Right atrium auricular region (tissue), 2 donors: ENCODE measurements around the gene KDM8. TPM values are rescaled to one million over a fixed set of nuclear protein-coding genes. Genes with fewer than 3 reads are reported as not detected.

Source experiments
- DNase-seq: peaks from one replicate; pipeline ENCODE4 v3.0.0-alpha.2; 2019; ENCODE audit warnings: low spot score
- H3K27ac ChIP-seq, 2 donors: fragments of 200-600 bp; sonication (generic); 1 replicate in 1 of 2; 2 replicates in 1 of 2; pipeline ENCODE4 v1.5.1; 2016 to 2019
- H3K27me3 ChIP-seq, 2 donors: fragments of 200-600 bp; sonication (generic); one replicate each; pipeline versions ENCODE4 v1.5.1 to v1.6.0; 2017 to 2019
- H3K36me3 ChIP-seq: fragments of 200-600 bp; sonication (generic); one replicate; pipeline ENCODE4 v1.5.1; 2016
- H3K4me1 ChIP-seq, 2 donors: fragments of 200-600 bp; sonication (generic); one replicate each; pipeline versions ENCODE4 v1.5.1 to v1.6.0; 2017 to 2019
- H3K4me3 ChIP-seq, 2 donors: fragments of 200-600 bp; sonication (generic); 1 replicate in 1 of 2; 2 replicates in 1 of 2; pipeline ENCODE4 v1.5.1; 2017 to 2019; ENCODE audit warnings: mild to moderate bottlenecking in 1 of 2, moderate library complexity in 1 of 2
- H3K9me3 ChIP-seq, 2 donors: fragments of 200-600 bp; sonication (generic); one replicate each; pipeline ENCODE4 v1.5.1; 2019
- total RNA-seq, 2 donors: library from RNA; depleted of rRNA; stranded (reverse); fragments of >200 nt; gene quantifications; one replicate each; pipeline ENCODE4 v1.1.0, GENCODE V29; 2016
- TF ChIP-seq, protein P1 (sequence below), 2 donors: fragments of 200-600 bp; sonication (generic); IDR thresholded peaks; one replicate each; pipeline ENCODE4 v1.5.1; 2019; ENCODE audit warnings: antibody characterized with exemption in 2 of 2

The KDM8 gene
- total RNA-seq, 2 donors from 2014 or later: 2.9 to 3.8 TPM

GRCh38 chr16:27239906-27240655 is 36.8 kb downstream of the KDM8 start:
- H3K9me3 ChIP-seq: no peaks in the 10 kb centered on the region
- no peaks in the 10 kb centered on the region for H3K27me3 ChIP-seq
- TF ChIP-seq, protein P1, sequence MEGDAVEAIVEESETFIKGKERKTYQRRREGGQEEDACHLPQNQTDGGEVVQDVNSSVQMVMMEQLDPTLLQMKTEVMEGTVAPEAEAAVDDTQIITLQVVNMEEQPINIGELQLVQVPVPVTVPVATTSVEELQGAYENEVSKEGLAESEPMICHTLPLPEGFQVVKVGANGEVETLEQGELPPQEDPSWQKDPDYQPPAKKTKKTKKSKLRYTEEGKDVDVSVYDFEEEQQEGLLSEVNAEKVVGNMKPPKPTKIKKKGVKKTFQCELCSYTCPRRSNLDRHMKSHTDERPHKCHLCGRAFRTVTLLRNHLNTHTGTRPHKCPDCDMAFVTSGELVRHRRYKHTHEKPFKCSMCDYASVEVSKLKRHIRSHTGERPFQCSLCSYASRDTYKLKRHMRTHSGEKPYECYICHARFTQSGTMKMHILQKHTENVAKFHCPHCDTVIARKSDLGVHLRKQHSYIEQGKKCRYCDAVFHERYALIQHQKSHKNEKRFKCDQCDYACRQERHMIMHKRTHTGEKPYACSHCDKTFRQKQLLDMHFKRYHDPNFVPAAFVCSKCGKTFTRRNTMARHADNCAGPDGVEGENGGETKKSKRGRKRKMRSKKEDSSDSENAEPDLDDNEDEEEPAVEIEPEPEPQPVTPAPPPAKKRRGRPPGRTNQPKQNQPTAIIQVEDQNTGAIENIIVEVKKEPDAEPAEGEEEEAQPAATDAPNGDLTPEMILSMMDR (IDR thresholded peaks at IDR 0.05): no peak
- peak overlapping the region in 1 of 2 donors; percentile 29 for H3K27ac ChIP-seq
- H3K4me1 ChIP-seq: peaks cover 0 to 82% of the 10 kb centered on the region in 2 donors
- DNase-seq: peak; percentile 49
- no peak overlapping the region for H3K4me3 ChIP-seq
- H3K36me3 ChIP-seq: no peaks in the 10 kb centered on the region

DNA sequence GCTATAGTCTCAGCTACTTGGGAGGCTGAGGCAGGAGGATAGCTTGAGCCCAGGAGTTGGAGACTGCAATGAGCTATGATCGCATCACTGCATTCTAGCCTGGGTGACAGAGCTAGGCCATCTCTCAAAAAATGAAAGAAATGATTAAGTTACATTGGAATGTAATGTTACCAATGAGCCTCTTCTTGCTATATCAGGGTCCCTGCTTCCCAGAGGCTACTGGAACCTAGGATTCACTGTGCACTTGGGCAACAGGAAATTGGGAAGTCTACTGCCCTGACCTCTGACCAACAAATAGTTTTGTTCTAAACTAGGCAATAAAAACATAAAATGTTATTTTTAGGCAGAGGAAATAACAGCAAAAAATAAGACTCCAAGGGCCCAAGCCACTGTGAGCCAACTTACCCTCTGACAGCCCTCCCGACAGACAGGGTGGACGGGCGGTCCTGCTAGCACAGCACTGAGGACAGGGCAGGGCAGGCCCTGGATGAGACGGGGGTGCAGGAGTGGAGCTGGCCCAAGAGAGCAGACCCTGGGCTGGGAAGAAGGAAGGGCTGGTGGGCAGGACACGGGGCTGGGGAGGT is 37.7 kb downstream of the KDM8 start:
- no peaks in the 10 kb centered on the region for H3K9me3 ChIP-seq
- peaks cover 0 to 82% of the 10 kb centered on the region in 2 donors for H3K4me1 ChIP-seq
- no peaks in the 10 kb centered on the region for H3K27me3 ChIP-seq
- no peak overlapping the region for H3K4me3 ChIP-seq
- DNase-seq: peak; percentile 60
- TF ChIP-seq, protein P1 (IDR thresholded peaks at IDR 0.05): no peak
- H3K36me3 ChIP-seq: no peaks in the 10 kb centered on the region
- H3K27ac ChIP-seq: peak overlapping the region; percentile 29 to 45

DNA sequence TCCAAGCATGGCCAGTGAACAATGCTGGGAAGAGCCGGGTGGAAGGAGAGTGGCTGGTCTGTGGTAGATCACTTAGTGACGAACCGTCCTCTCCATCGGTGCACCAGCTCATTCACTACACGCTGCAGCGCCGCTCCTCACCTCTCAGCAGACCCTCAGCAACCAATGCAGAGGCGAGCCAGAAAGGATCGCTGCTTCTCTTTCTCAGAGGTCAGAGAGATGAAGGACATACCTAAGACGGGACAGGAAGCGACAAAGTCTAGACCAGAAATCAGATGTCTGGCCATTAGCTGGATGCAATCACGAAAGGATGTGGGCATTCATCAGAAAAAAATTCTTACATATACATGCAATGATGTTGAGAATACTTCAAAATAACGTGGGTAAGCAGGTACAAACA is 38.3 kb downstream of the KDM8 start:
- no peaks in the 10 kb centered on the region for H3K27me3 ChIP-seq
- no peaks in the 10 kb centered on the region for H3K9me3 ChIP-seq
- H3K4me3 ChIP-seq: no peak overlapping the region
- TF ChIP-seq, protein P1 (IDR thresholded peaks at IDR 0.05): no peak
- H3K36me3 ChIP-seq: no peaks in the 10 kb centered on the region
- DNase-seq: peak; percentile 56
- peak overlapping the region; percentile 29 to 45 for H3K27ac ChIP-seq
- H3K4me1 ChIP-seq: peaks cover 0 to 82% of the 10 kb centered on the region in 2 donors

- no peaks in the 10 kb centered on the region for H3K36me3 ChIP-seq
- no peaks in the 10 kb centered on the region for H3K9me3 ChIP-seq
- H3K4me3 ChIP-seq: peak overlapping the region in 1 of 2 donors; percentile 6
- no peaks in the 10 kb centered on the region for H3K27me3 ChIP-seq
- peaks cover 0 to 75% of the 10 kb centered on the region in 2 donors for H3K4me1 ChIP-seq
- DNase-seq: no peak
- TF ChIP-seq, protein P1 (IDR thresholded peaks at IDR 0.05): no peak
- H3K27ac ChIP-seq: peak overlapping the region; percentile 71 to 72
Measured at GRCh38 chr16:27242398-27242797, 39.1 kb downstream of the KDM8 start.

- Histone ChIP-seq H3K4me3 (peak overlapping the region in 1 of 2 donors; percentile 6), H3K27ac (peak overlapping the region; percentile 71 to 72), H3K4me1 (peaks cover 0 to 69% of the 10 kb centered on the region in 2 donors), H3K9me3 (no peaks in the 10 kb centered on the region), H3K36me3 (no peaks in the 10 kb centered on the region), H3K27me3 (no peaks in the 10 kb centered on the region)
- peak; percentile 66 for DNase-seq
- TF ChIP-seq, protein P1 (IDR thresholded peaks at IDR 0.05): no peak
Measured at GRCh38 chr16:27242868-27243590, 39.7 kb downstream of the KDM8 start.
